22Rv1 (cell line): ENCODE measurements around the gene ZMPSTE24.

Experiments
- H3K27ac ChIP-seq: fragments of 450-650 bp; 2 replicates; pipeline ENCODE4 v1.5.1; 2017
- CTCF ChIP-seq: fragments of 450-650 bp; IDR thresholded peaks from 2 replicates; pipeline ENCODE4 v1.5.1; 2017; ENCODE audit warnings: mild to moderate bottlenecking
- ZFX ChIP-seq: fragments of 450-650 bp; IDR thresholded peaks from 2 replicates; pipeline ENCODE4 v1.6.1; 2017; ENCODE audit warnings: antibody characterized with exemption, borderline replicate concordance

ZMPSTE24 gene

GRCh38 chr1:40310983-40311642 is 53.1 kb downstream of the ZMPSTE24 start:
- TF ChIP-seq CTCF (0 out of 2 replicates have a peak, but pooled peaks have one; percentile 7), ZFX (no peak)
- no peak overlapping the region for H3K27ac ChIP-seq

- no peak overlapping the region for H3K27ac ChIP-seq
- no peak for TF ChIP-seq ZFX
- no peak for TF ChIP-seq CTCF
These were observed 53.7 kb downstream of the ZMPSTE24 start for GRCh38 chr1:40311692-40312091.

- H3K27ac ChIP-seq, result no peak overlapping the region
- no peak for TF ChIP-seq CTCF
- no peak for TF ChIP-seq ZFX
These were observed 54.5 kb downstream of the ZMPSTE24 start for GRCh38 chr1:40312238-40313205.

DNA sequence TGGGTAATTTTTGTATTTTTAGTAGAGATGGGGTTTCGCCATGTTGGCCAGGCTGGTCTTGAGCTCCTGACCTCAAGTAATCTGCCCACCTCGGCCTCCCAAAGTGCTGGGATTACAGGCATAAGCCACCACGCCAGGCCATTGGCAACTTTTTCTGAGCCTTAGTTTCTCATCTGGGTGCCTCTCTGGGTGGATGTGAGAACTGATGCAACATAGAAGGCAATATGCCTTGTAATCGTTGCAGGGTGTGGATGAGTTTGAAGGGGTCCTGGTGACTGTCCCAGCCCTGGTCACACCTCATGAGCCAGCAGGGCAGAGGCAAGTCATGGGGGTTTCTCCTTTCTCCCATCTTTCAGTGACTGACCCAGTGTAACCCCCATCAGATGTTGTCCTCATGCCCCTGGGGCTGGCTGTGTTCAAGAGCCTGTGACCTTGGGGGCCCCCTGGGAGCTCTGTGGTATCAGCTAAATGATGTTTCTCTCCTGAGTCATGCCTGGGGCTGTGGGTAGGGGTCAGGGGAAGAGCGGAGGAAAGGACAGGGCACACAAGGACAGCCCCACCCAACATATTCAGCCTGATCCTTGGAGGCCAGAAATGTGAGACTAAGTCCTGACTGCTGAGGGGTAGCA is 55.4 kb downstream of the ZMPSTE24 start:
- TF ChIP-seq CTCF (no peak), ZFX (no peak)
- H3K27ac ChIP-seq, result no peak overlapping the region

GRCh38 chr1:40313958-40314720 is 56.1 kb downstream of the ZMPSTE24 start:
- no peak overlapping the region for H3K27ac ChIP-seq
- TF ChIP-seq ZFX (no peak), CTCF (no peak)

GRCh38 chr1:40314721-40315238 is 56.7 kb downstream of the ZMPSTE24 start:
- TF ChIP-seq CTCF (no peak), ZFX (no peak)
- H3K27ac ChIP-seq, result no peak overlapping the region
